ENCODE data around the gene CRHR1. TPM values are rescaled to one million over a fixed set of nuclear protein-coding genes. Genes with fewer than 3 reads are reported as not detected.

CRHR1 gene
- total and polyA plus RNA-seq, 7 donors = 0.09 to 0.30 TPM; not detected in 5

GRCh38 chr17:45836047-45837044 lies 52.2 kb downstream of the CRHR1 start:
- Histone ChIP-seq H3K9me3 (no peaks in the 10 kb centered on the region), H3K4me1 (no peaks in the 10 kb centered on the region), H3K4me3 (no peak overlapping the region), H3K27ac (no peak overlapping the region), H3K36me3 (ENCODE audit: insufficient read depth in 1 of 2, low read depth in 1 of 2) (no peaks in the 10 kb centered on the region), H3K27me3 (ENCODE audit: insufficient read depth in 3 of 3, low read length in 2 of 3) (no peaks in the 10 kb centered on the region)
- 70 to 78% (median 77%) methylated on average over 19 to 20 of the region's 20 CpGs for WGBS, 3 donors
- ATAC-seq = no peak
- DNase-seq = no peak
- TF ChIP-seq CTCF (IDR thresholded peaks at IDR 0.05) = no peak
- intact Hi-C loops (cut with DNase I) = loop anchor here in 1 of 2 donors (10.0 kb wide), 1 partner anchor 442 kb away; no protein-coding TSS in a partner anchor

GRCh38 chr17:45837187-45837586 lies 53.1 kb downstream of the CRHR1 start:
- DNase-seq = no peak
- intact Hi-C loops (cut with DNase I) = loop anchor here in 1 of 2 donors (10.0 kb wide), 1 partner anchor 442 kb away; no protein-coding TSS in a partner anchor
- no peak overlapping the region for H3K27ac ChIP-seq
- H3K4me3 ChIP-seq = no peak overlapping the region
- H3K4me1 ChIP-seq = no peaks in the 10 kb centered on the region
- no peaks in the 10 kb centered on the region for H3K9me3 ChIP-seq
- ATAC-seq = no peak
- TF ChIP-seq CTCF (IDR thresholded peaks at IDR 0.05) = no peak
- 54 to 63% (median 63%) methylated on average over 8 to 10 of the region's 10 CpGs for WGBS, 3 donors
- no peaks in the 10 kb centered on the region for H3K27me3 ChIP-seq (ENCODE audit: insufficient read depth in 3 of 3, low read length in 2 of 3)
- no peaks in the 10 kb centered on the region for H3K36me3 ChIP-seq (ENCODE audit: insufficient read depth in 1 of 2, low read depth in 1 of 2)

GRCh38 chr17:45837603-45838002 lies 53.5 kb downstream of the CRHR1 start:
- Histone ChIP-seq H3K27me3 (ENCODE audit: insufficient read depth in 3 of 3, low read length in 2 of 3) (no peaks in the 10 kb centered on the region), H3K4me1 (no peaks in the 10 kb centered on the region), H3K4me3 (no peak overlapping the region), H3K27ac (no peak overlapping the region), H3K36me3 (ENCODE audit: insufficient read depth in 1 of 2, low read depth in 1 of 2) (no peaks in the 10 kb centered on the region), H3K9me3 (no peaks in the 10 kb centered on the region)
- intact Hi-C loops (cut with DNase I) = loop anchor here in 1 of 2 donors (10.0 kb wide), 1 partner anchor 443 kb away; no protein-coding TSS in a partner anchor
- no peak for TF ChIP-seq CTCF (IDR thresholded peaks at IDR 0.05)
- ATAC-seq = no peak
- 91 to 93% (median 91%) methylated on average over 9 of the region's 9 CpGs for WGBS, 3 donors
- no peak for DNase-seq

- WGBS, 3 donors = 64 to 66% (median 66%) methylated on average over 8 of the region's 8 CpGs
- no peak overlapping the region for H3K4me3 ChIP-seq
- H3K27me3 ChIP-seq (ENCODE audit: insufficient read depth in 3 of 3, low read length in 2 of 3) = no peaks in the 10 kb centered on the region
- no peak for ATAC-seq
- intact Hi-C loops (cut with DNase I) = loop anchor here in 1 of 2 donors (10.0 kb wide), 1 partner anchor 444 kb away; no protein-coding TSS in a partner anchor
- H3K4me1 ChIP-seq = no peaks in the 10 kb centered on the region
- H3K27ac ChIP-seq = no peak overlapping the region
- no peak for TF ChIP-seq CTCF (IDR thresholded peaks at IDR 0.05)
- DNase-seq = peak in 1 of 2 donors; percentile 1
- no peaks in the 10 kb centered on the region for H3K36me3 ChIP-seq (ENCODE audit: insufficient read depth in 1 of 2, low read depth in 1 of 2)
- no peaks in the 10 kb centered on the region for H3K9me3 ChIP-seq
These were observed 54.7 kb downstream of the CRHR1 start for GRCh38 chr17:45838751-45839295.

Data from psoas muscle (tissue), 8 donors.